Panc1 (cell line): Measurements from ENCODE around the gene CARHSP1. TPM values are rescaled to one million over a fixed set of nuclear protein-coding genes. Genes with fewer than 3 reads are reported as not detected.
A peak's percentile ranks its signal among the peaks of the same experiment; 100 is the strongest.

Source experiments
- ATAC-seq: fragments of 200-7000 bp; cut with Tn5 transposase; 2 replicates; pipeline ENCODE4 v1.9.1; 2020; ENCODE audit warnings: mild to moderate bottlenecking, moderate library complexity
- BruUV-seq: library from RNA; stranded (reverse); fragments of 400-500 nt; replicated peaks from 2 replicates; lab custom pipeline; 2021; lab: Mats Ljungman, UMichigan
- CTCF ChIA-PET: fragments of 300-600 bp; sonication (Branson Sonifier 250); formaldehyde crosslinking; loops from one replicate; lab custom pipeline; 2022; ENCODE audit warnings: antibody characterized with exemption; lab: Charles Lee
- POLR2A ChIA-PET: fragments of 300-600 bp; sonication (Branson Sonifier 250); formaldehyde crosslinking; loops from one replicate; lab custom pipeline; 2022; ENCODE audit warnings: antibody characterized with exemption; lab: Charles Lee
- DNase-seq: peaks from one replicate; pipeline ENCODE4 v3.0.0-alpha.2; 2010; ENCODE audit warnings: low read depth, low spot score
- H3K27ac ChIP-seq: 2 replicates; pipeline ENCODE4 v1.5.1; 2011; ENCODE audit warnings: mild to moderate bottlenecking, low read length, inconsistent platforms
- H3K27me3 ChIP-seq: fragments of 200-500 bp; sonication (Bioruptor generic); 2 replicates; pipeline ENCODE4 v1.6.0; 2014; ENCODE audit warnings: low read length, inconsistent platforms; ENCODE audit not compliant: control insufficient read depth, insufficient read depth
- H3K36me3 ChIP-seq: fragments of 200-500 bp; sonication (Bioruptor generic); 2 replicates; pipeline ENCODE4 v1.5.1; 2014; ENCODE audit warnings: inconsistent platforms, mild to moderate bottlenecking, low read length, moderate library complexity; ENCODE audit not compliant: control insufficient read depth, insufficient read depth
- H3K4me1 ChIP-seq: 2 replicates; pipeline ENCODE4 v1.5.1; 2011; ENCODE audit warnings: inconsistent platforms, mild to moderate bottlenecking, low read length, moderate library complexity; ENCODE audit not compliant: control insufficient read depth, insufficient read depth
- H3K4me3 ChIP-seq, 2 experiments: 2 replicates each; pipeline ENCODE4 v1.5.1; 2011 to 2012; ENCODE audit warnings: low read depth in 2 of 2, low read length in 2 of 2, mild to moderate bottlenecking in 2 of 2, inconsistent platforms in 1 of 2, moderate library complexity in 1 of 2
- H3K9me3 ChIP-seq: fragments of 200-500 bp; sonication (Bioruptor generic); 2 replicates; pipeline ENCODE4 v1.5.1; 2014; ENCODE audit warnings: low read depth, mild to moderate bottlenecking, inconsistent platforms, low read length, moderate library complexity; ENCODE audit not compliant: control insufficient read depth, insufficient read depth
- POLR2AphosphoS5 ChIP-seq: IDR thresholded peaks from 2 replicates; pipeline ENCODE4 v1.6.1; 2012; ENCODE audit warnings: mild to moderate bottlenecking, low read depth, low read length, moderate library complexity
- SIN3A ChIP-seq: IDR thresholded peaks from 2 replicates; pipeline ENCODE4 v1.6.1; 2012; ENCODE audit warnings: low read depth, mild to moderate bottlenecking, low read length, moderate library complexity, borderline replicate concordance; ENCODE audit not compliant: insufficient read depth
- TCF7L2 ChIP-seq: IDR thresholded peaks from 2 replicates; pipeline ENCODE4 v1.6.1; 2011; ENCODE audit warnings: mild to moderate bottlenecking, low read depth, low read length, inconsistent platforms
- in situ Hi-C: cut with HindIII; loops from 2 replicates; pipeline ENCODE4 v1.10.0; 2016; ENCODE audit warnings: low sequenced_read_pairs, low pct_unique_long_range_greater_than_20kb
- intact Hi-C: fragments of 100-400 bp; cut with micrococcal nuclease; formaldehyde crosslinking; loops from one replicate; pipeline ENCODE4 v1.10.0; 2022; ENCODE audit not compliant: unreplicated experiment
- total RNA-seq: library from RNA; stranded (reverse); gene quantifications from one replicate; pipeline ENCODE4 v1.2.1, GENCODE V29; 2021; ENCODE audit not compliant: unreplicated experiment
- TF ChIP-seq, protein P1 (sequence below), 2 experiments: IDR thresholded peaks; 2 replicates each; pipeline ENCODE4 v1.6.1; 2011 to 2012; ENCODE audit warnings: low read depth in 2 of 2, control low read depth in 1 of 2, low read length in 1 of 2, mild to moderate bottlenecking in 1 of 2, moderate library complexity in 1 of 2; ENCODE audit not compliant: insufficient read depth in 1 of 2
- TF ChIP-seq, protein P2 (sequence below): fragments of 450-650 bp; IDR thresholded peaks from 2 replicates; pipeline ENCODE4 v1.5.1; 2017; ENCODE audit warnings: mild to moderate bottlenecking

Gene CARHSP1
- total RNA-seq, 1 experiment from 2014 or later, result 158 TPM

DNA sequence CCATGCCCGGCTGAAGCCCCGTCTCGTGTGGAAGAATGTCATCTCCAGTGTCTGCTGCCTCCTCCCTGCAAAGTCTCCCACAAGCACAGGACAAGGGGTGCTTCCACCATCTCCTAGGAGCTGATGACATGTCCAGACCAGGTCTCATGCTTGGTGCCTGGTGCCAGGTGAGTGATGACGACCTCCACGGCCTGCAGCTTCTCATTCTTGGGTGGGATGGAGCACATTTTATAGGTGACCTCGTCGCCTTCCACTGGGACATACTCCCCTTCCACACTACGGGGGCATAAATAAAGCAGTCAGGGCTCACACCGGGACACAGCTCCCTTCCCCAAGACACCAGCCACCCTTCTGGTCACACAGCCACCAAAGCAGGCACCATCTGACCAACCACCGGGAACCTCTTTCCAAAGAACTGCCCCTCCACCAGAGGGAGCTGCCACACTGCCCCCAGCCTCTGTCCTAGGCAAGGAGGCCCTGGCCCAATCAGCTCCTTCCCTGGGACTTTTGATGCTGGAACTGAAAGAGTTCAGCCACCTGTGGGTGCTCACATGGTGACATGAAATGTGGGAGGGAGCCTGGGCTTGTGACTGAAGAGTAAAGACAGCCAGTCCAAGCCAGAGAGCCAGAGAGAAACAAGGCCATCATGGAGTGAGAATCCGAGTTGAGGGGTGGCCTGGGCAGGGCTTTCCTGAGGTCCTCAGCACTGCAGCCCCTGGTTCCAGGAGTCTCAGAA lies 13.6 kb downstream of the CARHSP1 start:
- intact Hi-C loops, result no loop called here
- CTCF ChIA-PET, result interaction anchor here (0.9 to 1.2 kb wide), 2 partner anchors 9 to 10 kb away, joined by 4 to 5 read pairs; no protein-coding TSS in a partner anchor

DNA sequence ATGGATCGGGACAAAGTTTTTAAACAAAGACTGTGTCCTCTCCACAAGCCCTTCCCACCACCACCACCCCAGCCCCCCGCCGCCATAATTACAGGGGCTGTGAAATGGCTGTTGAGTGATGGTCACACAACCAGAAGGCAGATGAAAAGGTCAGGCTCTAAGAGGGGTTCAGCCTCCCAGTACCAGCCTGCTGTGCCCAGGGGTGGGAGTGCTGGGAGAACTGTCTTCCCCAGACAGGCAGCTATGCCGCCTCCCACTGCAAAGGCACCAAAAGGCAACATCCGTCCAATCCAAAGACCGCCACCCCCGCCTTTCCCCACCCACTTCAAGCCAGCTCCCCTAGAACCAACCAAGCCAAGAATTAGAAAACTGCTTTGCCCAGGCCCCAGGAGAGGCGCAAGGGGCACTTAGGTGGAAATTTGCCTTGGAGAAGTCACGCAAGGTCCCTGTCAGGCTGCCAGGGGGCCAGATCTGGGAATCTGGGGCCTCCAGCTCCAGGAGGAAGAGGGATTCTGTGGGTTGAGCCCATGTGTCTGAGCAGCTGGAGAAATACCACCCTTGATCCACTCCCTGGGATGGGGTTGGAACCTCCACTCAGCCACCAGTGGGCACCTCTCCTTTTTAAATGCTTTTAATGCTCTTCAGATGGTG lies 14.4 kb downstream of the CARHSP1 start:
- BruUV-seq, result no TSS peak
- H3K27me3 ChIP-seq, result no peaks in the 10 kb centered on the region
- intact Hi-C loops (no loop called here), in situ Hi-C loops (no loop called here)
- CTCF ChIA-PET, result interaction anchor here (1.1 kb wide), 1 partner anchor 17 kb away, joined by 9 read pairs; no protein-coding TSS in a partner anchor
- ATAC-seq, result no peak
- TF ChIP-seq SIN3A, result no peak
- TF ChIP-seq, protein P1, sequence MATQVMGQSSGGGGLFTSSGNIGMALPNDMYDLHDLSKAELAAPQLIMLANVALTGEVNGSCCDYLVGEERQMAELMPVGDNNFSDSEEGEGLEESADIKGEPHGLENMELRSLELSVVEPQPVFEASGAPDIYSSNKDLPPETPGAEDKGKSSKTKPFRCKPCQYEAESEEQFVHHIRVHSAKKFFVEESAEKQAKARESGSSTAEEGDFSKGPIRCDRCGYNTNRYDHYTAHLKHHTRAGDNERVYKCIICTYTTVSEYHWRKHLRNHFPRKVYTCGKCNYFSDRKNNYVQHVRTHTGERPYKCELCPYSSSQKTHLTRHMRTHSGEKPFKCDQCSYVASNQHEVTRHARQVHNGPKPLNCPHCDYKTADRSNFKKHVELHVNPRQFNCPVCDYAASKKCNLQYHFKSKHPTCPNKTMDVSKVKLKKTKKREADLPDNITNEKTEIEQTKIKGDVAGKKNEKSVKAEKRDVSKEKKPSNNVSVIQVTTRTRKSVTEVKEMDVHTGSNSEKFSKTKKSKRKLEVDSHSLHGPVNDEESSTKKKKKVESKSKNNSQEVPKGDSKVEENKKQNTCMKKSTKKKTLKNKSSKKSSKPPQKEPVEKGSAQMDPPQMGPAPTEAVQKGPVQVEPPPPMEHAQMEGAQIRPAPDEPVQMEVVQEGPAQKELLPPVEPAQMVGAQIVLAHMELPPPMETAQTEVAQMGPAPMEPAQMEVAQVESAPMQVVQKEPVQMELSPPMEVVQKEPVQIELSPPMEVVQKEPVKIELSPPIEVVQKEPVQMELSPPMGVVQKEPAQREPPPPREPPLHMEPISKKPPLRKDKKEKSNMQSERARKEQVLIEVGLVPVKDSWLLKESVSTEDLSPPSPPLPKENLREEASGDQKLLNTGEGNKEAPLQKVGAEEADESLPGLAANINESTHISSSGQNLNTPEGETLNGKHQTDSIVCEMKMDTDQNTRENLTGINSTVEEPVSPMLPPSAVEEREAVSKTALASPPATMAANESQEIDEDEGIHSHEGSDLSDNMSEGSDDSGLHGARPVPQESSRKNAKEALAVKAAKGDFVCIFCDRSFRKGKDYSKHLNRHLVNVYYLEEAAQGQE (IDR thresholded peaks at IDR 0.05; ENCODE audit: insufficient read depth in 1 of 2, low read depth in 2 of 2, low read length in 1 of 2), result no peak
- no peak overlapping the region for H3K27ac ChIP-seq
- DNase-seq, result no peak
- H3K36me3 ChIP-seq, result peaks cover 2% of the 10 kb centered on the region; the same call in 1 of the 2 replicates
- no peaks in the 10 kb centered on the region for H3K9me3 ChIP-seq
- peaks cover 31% of the 10 kb centered on the region for H3K4me1 ChIP-seq
- no peak overlapping the region for H3K4me3 ChIP-seq
- POLR2A ChIA-PET, result interaction anchor here (0.6 kb wide), 1 partner anchor 14 kb away, joined by 4 read pairs; the partner anchor contains the start of gene CARHSP1

More for the DNA sequence above, 13.6 kb downstream of the CARHSP1 start:
- H3K4me1 ChIP-seq, result peaks cover 28% of the 10 kb centered on the region
- TF ChIP-seq POLR2AphosphoS5, result 0 out of 2 replicates have a peak, but pooled peaks have one; percentile 11
- no peak for TF ChIP-seq TCF7L2
- H3K27ac ChIP-seq, result no peak overlapping the region
- no TSS peak for BruUV-seq
- H3K4me3 ChIP-seq, result no peak overlapping the region
- in situ Hi-C loops, result no loop called here
- H3K36me3 ChIP-seq, result peaks cover 2% of the 10 kb centered on the region; the same call in 1 of the 2 replicates
- H3K9me3 ChIP-seq, result no peaks in the 10 kb centered on the region
- DNase-seq, result no peak
- no peaks in the 10 kb centered on the region for H3K27me3 ChIP-seq
- POLR2A ChIA-PET, result interaction anchor here (0.6 kb wide), 1 partner anchor 112 kb away, joined by 5 read pairs; no protein-coding TSS in a partner anchor
- ATAC-seq, result 0 out of 2 replicates have a peak, but pooled peaks have one; percentile 4

DNA sequence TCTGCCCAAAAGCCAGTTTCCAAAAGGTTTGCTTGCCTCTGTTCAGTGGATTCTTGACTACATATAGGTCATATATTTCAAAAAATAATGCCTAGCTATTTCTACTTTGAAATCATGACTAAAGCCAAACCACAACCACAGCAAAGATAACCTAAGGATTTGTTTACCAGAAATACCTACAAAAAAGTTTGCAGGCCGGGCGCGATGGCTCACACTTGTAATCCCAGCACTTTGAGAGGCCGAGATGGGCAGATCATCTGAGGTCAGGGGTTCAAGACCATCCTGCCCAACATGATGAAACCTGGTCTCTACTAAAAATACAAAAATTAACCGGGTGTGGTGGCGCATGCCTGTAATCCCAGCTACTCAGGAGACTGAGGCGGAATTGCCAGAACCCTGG lies 15.2 kb downstream of the CARHSP1 start:
- H3K36me3 ChIP-seq, result peaks cover 4% of the 10 kb centered on the region; the same call in 1 of the 2 replicates
- TF ChIP-seq, protein P1 (IDR thresholded peaks at IDR 0.05; ENCODE audit: insufficient read depth in 1 of 2, low read depth in 2 of 2, low read length in 1 of 2), result no peak
- TF ChIP-seq POLR2AphosphoS5 (no peak), TCF7L2 (no peak)
- TF ChIP-seq, protein P2, sequence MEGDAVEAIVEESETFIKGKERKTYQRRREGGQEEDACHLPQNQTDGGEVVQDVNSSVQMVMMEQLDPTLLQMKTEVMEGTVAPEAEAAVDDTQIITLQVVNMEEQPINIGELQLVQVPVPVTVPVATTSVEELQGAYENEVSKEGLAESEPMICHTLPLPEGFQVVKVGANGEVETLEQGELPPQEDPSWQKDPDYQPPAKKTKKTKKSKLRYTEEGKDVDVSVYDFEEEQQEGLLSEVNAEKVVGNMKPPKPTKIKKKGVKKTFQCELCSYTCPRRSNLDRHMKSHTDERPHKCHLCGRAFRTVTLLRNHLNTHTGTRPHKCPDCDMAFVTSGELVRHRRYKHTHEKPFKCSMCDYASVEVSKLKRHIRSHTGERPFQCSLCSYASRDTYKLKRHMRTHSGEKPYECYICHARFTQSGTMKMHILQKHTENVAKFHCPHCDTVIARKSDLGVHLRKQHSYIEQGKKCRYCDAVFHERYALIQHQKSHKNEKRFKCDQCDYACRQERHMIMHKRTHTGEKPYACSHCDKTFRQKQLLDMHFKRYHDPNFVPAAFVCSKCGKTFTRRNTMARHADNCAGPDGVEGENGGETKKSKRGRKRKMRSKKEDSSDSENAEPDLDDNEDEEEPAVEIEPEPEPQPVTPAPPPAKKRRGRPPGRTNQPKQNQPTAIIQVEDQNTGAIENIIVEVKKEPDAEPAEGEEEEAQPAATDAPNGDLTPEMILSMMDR, result no peak
- in situ Hi-C loops, result no loop called here
- ChIA-PET POLR2A (interaction anchor here (0.6 kb wide), 1 partner anchor 15 kb away, joined by 4 read pairs; the partner anchor contains the start of gene CARHSP1), CTCF (interaction anchor here (1.1 kb wide), 1 partner anchor 18 kb away, joined by 9 read pairs; no protein-coding TSS in a partner anchor)
- no peaks in the 10 kb centered on the region for H3K27me3 ChIP-seq
- peak overlapping the region; percentile 1; the same call in 1 of the 2 replicates for H3K27ac ChIP-seq
- DNase-seq (no peak), ATAC-seq (no peak)
- no peak overlapping the region for H3K4me3 ChIP-seq
- intact Hi-C loops, result no loop called here
- peaks cover 37% of the 10 kb centered on the region for H3K4me1 ChIP-seq
- H3K9me3 ChIP-seq, result no peaks in the 10 kb centered on the region
- no TSS peak for BruUV-seq
